ENCODE measurements around the gene ABCB4. TPM values are rescaled to one million over a fixed set of nuclear protein-coding genes. Genes with fewer than 3 reads are reported as not detected.
"Not testable (repeated sequence)": the region's sequence is repeated elsewhere in the genome, so short reads cannot be mapped to it uniquely, and the experiment has no call there.

ABCB4 gene
- total RNA-seq, 1 donor from 2014 or later: not detected

DNA sequence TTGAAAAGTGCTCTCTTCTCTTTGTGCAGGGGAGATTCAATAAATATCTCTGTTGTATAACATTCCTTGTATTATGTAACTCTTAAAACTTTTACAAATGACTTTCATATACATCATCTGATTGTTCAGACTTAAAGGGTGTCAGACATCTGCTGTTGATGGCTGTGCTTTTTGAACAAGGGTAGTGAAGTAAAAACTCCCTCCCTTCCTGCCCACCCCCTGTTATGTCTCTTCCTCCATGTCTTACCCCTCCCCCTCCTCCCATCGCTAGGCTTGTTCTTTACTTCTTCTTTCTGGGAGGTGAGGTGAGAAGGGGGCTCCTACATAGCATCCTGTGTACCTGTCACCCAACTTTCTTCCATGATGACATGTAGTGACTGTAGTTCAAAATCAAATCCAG lies 23.4 kb upstream of the ABCB4 start:
- no peaks in the 10 kb centered on the region for H3K36me3 Mint-ChIP-seq (ENCODE audit: low read depth)
- H3K4me3 Mint-ChIP-seq: no peak overlapping the region
- H3K4me1 Mint-ChIP-seq: no peaks in the 10 kb centered on the region
- H3K9me3 Mint-ChIP-seq: no peaks in the 10 kb centered on the region
- no peak overlapping the region for H3K27ac Mint-ChIP-seq
- peak; percentile 17 for DNase-seq
- intact Hi-C loops (cut with micrococcal nuclease): no loop called here
- peaks cover 4% of the 10 kb centered on the region for H3K27me3 Mint-ChIP-seq

GRCh38 chr7:87497482-87497881 lies 22.0 kb upstream of the ABCB4 start:
- no peaks in the 10 kb centered on the region for H3K36me3 Mint-ChIP-seq (ENCODE audit: low read depth)
- peaks cover 8% of the 10 kb centered on the region for H3K27me3 Mint-ChIP-seq
- DNase-seq: peak; percentile 20
- H3K9me3 Mint-ChIP-seq: peaks cover 4% of the 10 kb centered on the region
- no peak overlapping the region for H3K27ac Mint-ChIP-seq
- intact Hi-C loops (cut with micrococcal nuclease): no loop called here
- no peak overlapping the region for H3K4me3 Mint-ChIP-seq
- H3K4me1 Mint-ChIP-seq: no peaks in the 10 kb centered on the region

DNA sequence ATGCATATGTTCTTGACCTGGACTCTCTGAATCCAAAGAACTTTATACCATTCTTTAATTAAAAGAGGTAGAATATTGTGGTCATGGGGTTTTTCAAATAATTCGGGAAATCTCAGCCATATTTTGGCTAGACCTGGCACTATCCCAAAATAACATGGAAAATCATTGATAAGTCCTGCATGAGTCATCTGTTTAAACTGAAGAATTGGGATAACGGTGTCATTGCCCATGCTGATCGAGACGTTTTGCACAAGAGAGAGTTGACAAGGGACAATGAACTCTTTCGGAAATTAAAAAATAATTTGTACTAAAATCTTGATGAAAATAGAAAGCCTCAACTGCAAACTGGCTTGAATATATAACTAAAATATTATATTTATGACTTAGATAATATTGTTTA lies 19.9 kb upstream of the ABCB4 start:
- H3K27me3 Mint-ChIP-seq: peaks cover 10% of the 10 kb centered on the region
- no peak overlapping the region for H3K27ac Mint-ChIP-seq
- peaks cover 4% of the 10 kb centered on the region for H3K9me3 Mint-ChIP-seq
- H3K36me3 Mint-ChIP-seq (ENCODE audit: low read depth): no peaks in the 10 kb centered on the region
- intact Hi-C loops (cut with micrococcal nuclease): no loop called here
- no peak overlapping the region for H3K4me3 Mint-ChIP-seq
- DNase-seq: no peak
- H3K4me1 Mint-ChIP-seq: no peaks in the 10 kb centered on the region

GRCh38 chr7:87494454-87494853 lies 19.0 kb upstream of the ABCB4 start:
- Mint-ChIP-seq H3K27ac (no peak overlapping the region), H3K27me3 (peaks cover 10% of the 10 kb centered on the region), H3K4me3 (no peak overlapping the region), H3K4me1 (no peaks in the 10 kb centered on the region), H3K36me3 (ENCODE audit: low read depth) (no peaks in the 10 kb centered on the region), H3K9me3 (peaks cover 4% of the 10 kb centered on the region)
- DNase-seq: no peak
- intact Hi-C loops (cut with micrococcal nuclease): no loop called here

DNA sequence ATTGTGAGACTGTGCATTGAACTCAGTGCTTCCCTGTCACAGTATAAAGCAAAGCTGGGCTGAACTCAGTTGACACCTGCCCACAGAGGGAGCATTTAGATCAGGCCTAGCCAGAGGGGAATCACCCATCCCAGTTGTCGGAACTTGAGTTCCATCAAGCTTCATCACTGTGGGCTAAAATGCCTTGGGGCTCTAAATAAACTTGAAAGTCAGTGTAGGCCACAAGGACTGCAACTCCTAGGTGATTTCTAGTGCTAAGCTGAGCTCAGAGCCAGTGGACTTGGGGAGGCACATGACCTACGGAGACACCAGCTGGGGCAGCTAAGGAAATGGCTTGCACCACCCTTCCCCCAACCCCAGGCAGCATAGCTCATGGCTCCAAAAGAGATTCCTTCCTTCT lies 7.7 kb upstream of the ABCB4 start:
- H3K27me3 Mint-ChIP-seq: peaks cover 15% of the 10 kb centered on the region
- DNase-seq: no peak
- intact Hi-C loops (cut with micrococcal nuclease): no loop called here
- no peaks in the 10 kb centered on the region for H3K9me3 Mint-ChIP-seq
- no peak overlapping the region for H3K27ac Mint-ChIP-seq
- no peak overlapping the region for H3K4me3 Mint-ChIP-seq
- H3K36me3 Mint-ChIP-seq (ENCODE audit: low read depth): no peaks in the 10 kb centered on the region
- no peaks in the 10 kb centered on the region for H3K4me1 Mint-ChIP-seq

GRCh38 chr7:87482115-87482514 lies 6.6 kb upstream of the ABCB4 start:
- intact Hi-C loops (cut with micrococcal nuclease): no loop called here
- peaks cover 10% of the 10 kb centered on the region for H3K27me3 Mint-ChIP-seq
- no peaks in the 10 kb centered on the region for H3K36me3 Mint-ChIP-seq (ENCODE audit: low read depth)
- DNase-seq: no peak
- H3K4me3 Mint-ChIP-seq: no peak overlapping the region
- H3K9me3 Mint-ChIP-seq: no peaks in the 10 kb centered on the region
- H3K4me1 Mint-ChIP-seq: no peaks in the 10 kb centered on the region
- no peak overlapping the region for H3K27ac Mint-ChIP-seq

DNA sequence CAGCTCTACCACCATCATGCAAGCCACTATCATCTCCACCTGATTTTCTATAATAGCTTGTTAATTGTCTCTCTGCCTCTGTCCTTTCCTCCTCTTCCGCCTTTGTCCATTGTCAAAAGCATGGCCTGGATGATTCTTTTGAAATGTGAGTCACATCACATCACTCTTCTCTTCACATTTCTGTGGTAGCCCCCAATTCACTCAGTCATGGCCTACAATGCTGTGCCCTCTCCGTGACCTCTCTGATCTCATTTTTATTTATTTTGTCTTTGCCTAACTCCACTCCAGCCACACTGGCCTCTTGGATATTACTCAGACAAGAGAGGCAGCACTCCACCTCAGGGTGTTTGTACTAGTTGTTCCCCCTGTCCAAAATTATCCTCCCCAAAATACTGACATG lies 4.9 kb upstream of the ABCB4 start:
- Mint-ChIP-seq H3K27ac (no peak overlapping the region), H3K4me3 (no peak overlapping the region), H3K9me3 (no peaks in the 10 kb centered on the region), H3K4me1 (no peaks in the 10 kb centered on the region), H3K27me3 (peaks cover 20% of the 10 kb centered on the region), H3K36me3 (ENCODE audit: low read depth) (no peaks in the 10 kb centered on the region)
- intact Hi-C loops (cut with micrococcal nuclease): no loop called here
- no peak for DNase-seq

- no peak for DNase-seq
- Mint-ChIP-seq H3K36me3 (ENCODE audit: low read depth) (no peaks in the 10 kb centered on the region), H3K27me3 (peaks cover 24% of the 10 kb centered on the region), H3K9me3 (no peaks in the 10 kb centered on the region), H3K4me3 (no peak overlapping the region), H3K27ac (no peak overlapping the region), H3K4me1 (peaks cover 2% of the 10 kb centered on the region)
- intact Hi-C loops (cut with micrococcal nuclease): no loop called here
These were observed 4.5 kb upstream of the ABCB4 start for GRCh38 chr7:87479951-87480350.

DNA sequence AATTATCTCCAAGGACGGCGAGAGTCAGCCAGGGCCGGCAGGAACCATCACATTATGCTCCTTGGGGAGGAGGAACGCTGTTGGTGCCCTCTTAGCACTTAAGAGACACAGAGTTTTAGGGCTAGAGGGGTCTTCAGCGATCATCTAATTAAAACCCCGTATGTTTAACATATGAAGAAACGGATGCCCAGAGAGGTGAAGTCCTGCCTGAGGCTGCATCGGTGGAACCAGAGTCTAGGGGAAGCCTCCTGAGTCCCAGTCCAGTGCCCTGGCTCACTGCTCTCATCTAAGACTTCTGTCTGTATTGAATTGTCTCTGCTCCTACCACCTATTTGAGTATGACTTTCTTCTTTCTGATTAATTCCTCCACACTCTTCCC lies 688 bp upstream of the ABCB4 start:
- H3K9me3 Mint-ChIP-seq: no peaks in the 10 kb centered on the region
- no peak overlapping the region for H3K27ac Mint-ChIP-seq
- intact Hi-C loops (cut with micrococcal nuclease): no loop called here
- H3K36me3 Mint-ChIP-seq (ENCODE audit: low read depth): no peaks in the 10 kb centered on the region
- H3K4me3 Mint-ChIP-seq: peak overlapping the region; percentile 15
- peaks cover 8% of the 10 kb centered on the region for H3K4me1 Mint-ChIP-seq
- H3K27me3 Mint-ChIP-seq: peaks cover 38% of the 10 kb centered on the region
- DNase-seq: no peak

GRCh38 chr7:87474533-87475358 lies 734 bp downstream of the ABCB4 start:
- H3K27ac Mint-ChIP-seq: no peak overlapping the region
- no peaks in the 10 kb centered on the region for H3K9me3 Mint-ChIP-seq
- no peaks in the 10 kb centered on the region for H3K36me3 Mint-ChIP-seq (ENCODE audit: low read depth)
- intact Hi-C loops (cut with micrococcal nuclease): no loop called here
- no peak for DNase-seq
- peak overlapping the region; percentile 44 for H3K4me3 Mint-ChIP-seq
- peaks cover 8% of the 10 kb centered on the region for H3K4me1 Mint-ChIP-seq
- peaks cover 38% of the 10 kb centered on the region for H3K27me3 Mint-ChIP-seq

DNA sequence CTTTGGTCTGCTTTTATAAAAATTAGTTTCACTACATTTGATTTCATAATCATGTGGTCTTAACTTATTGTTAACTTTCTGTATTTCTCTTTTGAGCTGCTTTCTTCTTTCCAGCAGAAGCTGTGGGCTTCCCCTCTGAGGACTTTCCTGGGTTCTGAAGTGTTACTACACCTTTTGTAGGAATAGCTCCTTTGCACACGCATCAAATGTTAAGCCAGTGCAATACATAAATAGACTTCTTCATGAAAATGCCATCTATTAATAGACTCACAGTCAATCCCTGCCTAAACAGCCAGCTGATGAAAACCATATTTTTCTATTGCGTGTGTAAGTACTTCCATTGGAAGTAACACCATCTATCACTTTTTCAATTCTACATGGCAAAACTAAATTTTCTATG lies 1.5 kb downstream of the ABCB4 start:
- no peaks in the 10 kb centered on the region for H3K36me3 Mint-ChIP-seq (ENCODE audit: low read depth)
- DNase-seq: no peak
- peaks cover 38% of the 10 kb centered on the region for H3K27me3 Mint-ChIP-seq
- no peak overlapping the region for H3K4me3 Mint-ChIP-seq
- peaks cover 8% of the 10 kb centered on the region for H3K4me1 Mint-ChIP-seq
- H3K27ac Mint-ChIP-seq: no peak overlapping the region
- no peaks in the 10 kb centered on the region for H3K9me3 Mint-ChIP-seq
- intact Hi-C loops (cut with micrococcal nuclease): no loop called here

- peaks cover 38% of the 10 kb centered on the region for H3K27me3 Mint-ChIP-seq
- H3K27ac Mint-ChIP-seq: no peak overlapping the region
- no peak overlapping the region for H3K4me3 Mint-ChIP-seq
- peaks cover under 1% of the 10 kb centered on the region for H3K9me3 Mint-ChIP-seq
- intact Hi-C loops (cut with micrococcal nuclease): no loop called here
- peaks cover 8% of the 10 kb centered on the region for H3K4me1 Mint-ChIP-seq
- DNase-seq: no peak
- no peaks in the 10 kb centered on the region for H3K36me3 Mint-ChIP-seq (ENCODE audit: low read depth)
These were observed 2.3 kb downstream of the ABCB4 start for GRCh38 chr7:87473192-87473591.

- H3K4me3 Mint-ChIP-seq: no peak overlapping the region
- DNase-seq: no peak
- H3K36me3 Mint-ChIP-seq (ENCODE audit: low read depth): no peaks in the 10 kb centered on the region
- H3K4me1 Mint-ChIP-seq: peaks cover 8% of the 10 kb centered on the region
- no peak overlapping the region for H3K27ac Mint-ChIP-seq
- peaks cover 5% of the 10 kb centered on the region for H3K9me3 Mint-ChIP-seq
- peaks cover 29% of the 10 kb centered on the region for H3K27me3 Mint-ChIP-seq
- intact Hi-C loops (cut with micrococcal nuclease): no loop called here
These were observed 4.0 kb downstream of the ABCB4 start for GRCh38 chr7:87471473-87471872.

GRCh38 chr7:87469204-87469603 lies 6.3 kb downstream of the ABCB4 start:
- H3K27me3 Mint-ChIP-seq: peaks cover 12% of the 10 kb centered on the region
- intact Hi-C loops (cut with micrococcal nuclease); H3K36me3 Mint-ChIP-seq (ENCODE audit: low read depth); H3K9me3 Mint-ChIP-seq; H3K27ac Mint-ChIP-seq; H3K4me3 Mint-ChIP-seq; H3K4me1 Mint-ChIP-seq; DNase-seq: not testable (repeated sequence)

- H3K36me3 Mint-ChIP-seq (ENCODE audit: low read depth); H3K27ac Mint-ChIP-seq; H3K9me3 Mint-ChIP-seq; DNase-seq; H3K4me1 Mint-ChIP-seq; H3K4me3 Mint-ChIP-seq; intact Hi-C loops (cut with micrococcal nuclease); H3K27me3 Mint-ChIP-seq: not testable (repeated sequence)
These were observed 10.0 kb downstream of the ABCB4 start for GRCh38 chr7:87465534-87465880.

All from activated CD4-positive, alpha-beta T cell treated with anti-CD3 and anti-CD28 coated beads, Interleukin-2, amount 10 ng/mL, durations not matched to agents 24 days and 14 days (primary cell).